Endothelial cell (in vitro differentiated cells): ENCODE measurements around the gene TLR9. TPM values are rescaled to one million over a fixed set of nuclear protein-coding genes. Genes with fewer than 3 reads are reported as not detected.
A peak's percentile ranks its signal among the peaks of the same experiment; 100 is the strongest.

Experiments used
- DNase-seq: peaks from one replicate; pipeline ENCODE4 v3.0.0; 2021; ENCODE audit warnings: low spot score
- H3K27ac Mint-ChIP-seq: one replicate; pipeline ENCODE4 v1.8.0; 2021; ENCODE audit warnings: mixed read lengths, inconsistent platforms; ENCODE audit not compliant: unreplicated experiment
- H3K27me3 Mint-ChIP-seq: one replicate; pipeline ENCODE4 v1.8.0; 2021; ENCODE audit warnings: mild to moderate bottlenecking, moderate library complexity, mixed read lengths, inconsistent platforms; ENCODE audit not compliant: unreplicated experiment
- H3K36me3 Mint-ChIP-seq: one replicate; pipeline ENCODE4 v1.8.0; 2021; ENCODE audit warnings: mild to moderate bottlenecking, low read depth, mixed read lengths, inconsistent platforms; ENCODE audit not compliant: unreplicated experiment
- H3K4me1 Mint-ChIP-seq: one replicate; pipeline ENCODE4 v1.8.0; 2021; ENCODE audit warnings: mild to moderate bottlenecking, mixed read lengths, inconsistent platforms; ENCODE audit not compliant: unreplicated experiment
- H3K4me3 Mint-ChIP-seq: one replicate; pipeline ENCODE4 v1.8.0; 2021; ENCODE audit warnings: mild to moderate bottlenecking, mixed read lengths, inconsistent platforms; ENCODE audit not compliant: unreplicated experiment
- H3K9me3 Mint-ChIP-seq: one replicate; pipeline ENCODE4 v1.8.0; 2021; ENCODE audit warnings: mixed read lengths, inconsistent platforms; ENCODE audit not compliant: unreplicated experiment
- total RNA-seq: library from RNA; stranded (reverse); fragmentation: NEBNext Ultra II Directional; extraction: Animal tissue kit (Norgen Biotek cat#: 25700); gene quantifications from one replicate; pipeline ENCODE4 v1.2.1, GENCODE V29; 2021; ENCODE audit not compliant: unreplicated experiment
- TF ChIP-seq, protein P1 (sequence below): fragments of 200-600 bp; sonication (generic); IDR thresholded peaks from one replicate; pipeline ENCODE4 v1.5.0; 2021; ENCODE audit warnings: antibody characterized with exemption; ENCODE audit not compliant: unreplicated experiment

Gene TLR9
- total RNA-seq, 1 donor from 2014 or later, result not detected

DNA sequence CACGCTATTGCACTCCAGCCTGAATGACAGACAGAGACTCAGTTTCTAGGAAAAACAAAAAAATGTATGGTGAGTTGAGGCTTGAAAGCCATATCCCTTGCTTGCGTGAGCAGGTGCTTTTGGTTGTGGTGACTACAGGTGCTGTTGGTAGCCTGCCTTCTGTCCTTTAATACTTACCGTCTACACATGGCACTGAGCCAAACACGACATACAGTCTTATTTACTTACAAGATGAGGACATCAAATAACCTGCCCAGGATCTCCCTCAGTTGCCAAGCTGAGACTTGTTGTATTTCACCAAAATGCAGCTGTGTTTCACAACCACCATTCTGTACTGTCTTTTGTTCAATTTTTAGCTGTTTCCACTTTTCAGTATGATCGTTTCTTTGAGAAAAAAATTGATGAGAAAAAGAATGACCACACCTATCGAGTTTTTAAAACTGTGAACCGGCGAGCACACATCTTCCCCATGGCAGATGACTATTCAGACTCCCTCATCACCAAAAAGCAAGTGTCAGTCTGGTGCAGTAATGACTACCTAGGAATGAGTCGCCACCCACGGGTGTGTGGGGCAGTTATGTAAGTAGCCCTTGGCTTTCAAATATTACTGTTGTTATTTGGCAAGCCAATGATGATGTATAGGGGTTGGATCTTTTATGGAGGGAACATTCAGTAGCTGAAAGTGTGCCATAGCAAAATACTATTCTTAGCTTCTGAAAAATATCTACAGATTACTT, 20.9 kb downstream of the TLR9 start:
- H3K4me1 Mint-ChIP-seq, result peaks cover 2% of the 10 kb centered on the region
- H3K27me3 Mint-ChIP-seq, result peaks cover 3% of the 10 kb centered on the region
- H3K9me3 Mint-ChIP-seq, result no peaks in the 10 kb centered on the region
- DNase-seq, result no peak
- peaks cover 47% of the 10 kb centered on the region for H3K36me3 Mint-ChIP-seq
- H3K27ac Mint-ChIP-seq, result no peak overlapping the region
- TF ChIP-seq, protein P1, sequence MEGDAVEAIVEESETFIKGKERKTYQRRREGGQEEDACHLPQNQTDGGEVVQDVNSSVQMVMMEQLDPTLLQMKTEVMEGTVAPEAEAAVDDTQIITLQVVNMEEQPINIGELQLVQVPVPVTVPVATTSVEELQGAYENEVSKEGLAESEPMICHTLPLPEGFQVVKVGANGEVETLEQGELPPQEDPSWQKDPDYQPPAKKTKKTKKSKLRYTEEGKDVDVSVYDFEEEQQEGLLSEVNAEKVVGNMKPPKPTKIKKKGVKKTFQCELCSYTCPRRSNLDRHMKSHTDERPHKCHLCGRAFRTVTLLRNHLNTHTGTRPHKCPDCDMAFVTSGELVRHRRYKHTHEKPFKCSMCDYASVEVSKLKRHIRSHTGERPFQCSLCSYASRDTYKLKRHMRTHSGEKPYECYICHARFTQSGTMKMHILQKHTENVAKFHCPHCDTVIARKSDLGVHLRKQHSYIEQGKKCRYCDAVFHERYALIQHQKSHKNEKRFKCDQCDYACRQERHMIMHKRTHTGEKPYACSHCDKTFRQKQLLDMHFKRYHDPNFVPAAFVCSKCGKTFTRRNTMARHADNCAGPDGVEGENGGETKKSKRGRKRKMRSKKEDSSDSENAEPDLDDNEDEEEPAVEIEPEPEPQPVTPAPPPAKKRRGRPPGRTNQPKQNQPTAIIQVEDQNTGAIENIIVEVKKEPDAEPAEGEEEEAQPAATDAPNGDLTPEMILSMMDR, result no peak
- peak overlapping the region; percentile 44 for H3K4me3 Mint-ChIP-seq

DNA sequence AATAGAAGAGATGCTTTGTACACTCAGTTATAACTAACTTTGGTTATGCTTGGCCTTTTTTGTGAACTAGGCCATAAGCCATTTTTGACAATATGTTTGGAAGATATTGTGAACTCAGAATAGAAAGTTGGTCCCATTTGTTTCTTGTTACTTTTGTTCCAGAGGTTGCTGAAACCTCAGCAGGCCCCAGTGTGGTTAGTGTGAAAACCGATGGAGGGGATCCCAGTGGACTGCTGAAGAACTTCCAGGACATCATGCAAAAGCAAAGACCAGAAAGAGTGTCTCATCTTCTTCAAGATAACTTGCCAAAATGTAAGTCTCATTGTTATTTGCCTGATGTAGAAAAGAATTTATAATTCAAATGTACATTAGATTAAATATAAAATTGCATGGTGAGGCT, 21.7 kb downstream of the TLR9 start:
- peaks cover 9% of the 10 kb centered on the region for H3K4me1 Mint-ChIP-seq
- H3K36me3 Mint-ChIP-seq, result peaks cover 50% of the 10 kb centered on the region
- H3K27me3 Mint-ChIP-seq, result peaks cover 3% of the 10 kb centered on the region
- TF ChIP-seq, protein P1, result no peak
- DNase-seq, result no peak
- no peak overlapping the region for H3K4me3 Mint-ChIP-seq
- H3K9me3 Mint-ChIP-seq, result no peaks in the 10 kb centered on the region
- no peak overlapping the region for H3K27ac Mint-ChIP-seq

DNA sequence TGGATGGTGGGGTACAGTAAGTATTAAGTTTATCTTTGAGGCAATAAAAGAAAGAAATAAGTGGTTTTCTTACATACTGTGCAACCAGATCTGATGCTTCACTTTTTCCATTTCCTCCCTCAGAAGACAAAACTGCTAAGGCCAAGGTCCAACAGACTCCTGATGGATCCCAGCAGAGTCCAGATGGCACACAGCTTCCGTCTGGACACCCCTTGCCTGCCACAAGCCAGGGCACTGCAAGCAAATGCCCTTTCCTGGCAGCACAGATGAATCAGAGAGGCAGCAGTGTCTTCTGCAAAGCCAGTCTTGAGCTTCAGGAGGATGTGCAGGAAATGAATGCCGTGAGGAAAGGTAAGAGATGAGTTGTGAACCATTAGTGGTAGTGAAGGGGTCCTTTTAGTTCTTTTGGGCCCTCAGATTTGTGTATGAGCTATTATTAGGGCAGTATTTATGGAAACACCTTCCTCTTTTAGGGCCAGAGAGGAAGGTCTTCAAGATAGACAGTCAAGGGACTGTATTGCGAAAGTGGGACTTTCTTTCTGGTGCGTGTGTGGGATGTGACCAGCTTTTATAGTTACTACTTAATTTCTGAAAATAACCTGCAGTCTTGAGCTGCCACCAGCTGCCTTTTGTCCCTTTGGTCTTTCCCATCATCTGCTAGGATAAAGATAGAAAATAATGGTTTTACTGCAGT, 22.9 kb downstream of the TLR9 start:
- peaks cover 3% of the 10 kb centered on the region for H3K27me3 Mint-ChIP-seq
- no peaks in the 10 kb centered on the region for H3K9me3 Mint-ChIP-seq
- TF ChIP-seq, protein P1, result no peak
- H3K4me3 Mint-ChIP-seq, result no peak overlapping the region
- H3K27ac Mint-ChIP-seq, result no peak overlapping the region
- peaks cover 46% of the 10 kb centered on the region for H3K36me3 Mint-ChIP-seq
- no peak for DNase-seq
- H3K4me1 Mint-ChIP-seq, result peaks cover 15% of the 10 kb centered on the region

DNA sequence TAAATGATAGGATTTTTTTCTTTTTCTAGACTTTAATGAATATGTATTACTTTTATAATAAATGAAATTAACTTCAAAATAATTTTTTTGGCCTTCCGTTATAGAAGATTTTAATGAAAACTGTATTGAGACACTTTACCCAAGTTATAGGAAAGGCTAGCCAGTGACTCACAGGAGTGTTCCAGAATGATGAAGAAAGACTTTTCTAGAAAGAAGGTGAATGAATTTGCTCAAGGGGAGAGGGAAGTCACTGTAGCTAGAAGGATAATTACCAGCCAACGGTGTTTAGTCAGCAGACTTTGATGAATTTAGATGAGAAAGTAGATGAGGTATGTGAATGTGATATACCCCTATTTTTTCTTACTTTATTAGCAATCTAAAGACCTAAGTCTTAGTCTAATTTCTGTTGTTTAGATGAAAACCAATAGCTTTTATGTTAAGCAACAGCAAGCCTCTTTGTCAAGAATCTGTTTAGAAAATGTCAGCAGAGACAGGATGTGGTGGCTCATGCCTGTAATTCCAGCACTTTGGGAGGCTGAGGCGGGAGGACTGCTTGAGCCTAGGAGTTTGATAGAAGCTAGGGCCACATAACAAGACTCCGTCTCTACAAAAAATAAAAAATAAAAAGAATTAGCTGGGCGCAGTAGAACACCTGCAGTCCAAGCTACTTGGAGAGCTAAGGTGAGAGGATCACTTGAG, 24.3 kb downstream of the TLR9 start:
- no peaks in the 10 kb centered on the region for H3K9me3 Mint-ChIP-seq
- TF ChIP-seq, protein P1, result no peak
- peak overlapping the region; percentile 25 for H3K27ac Mint-ChIP-seq
- H3K27me3 Mint-ChIP-seq, result peaks cover 3% of the 10 kb centered on the region
- no peak for DNase-seq
- H3K4me3 Mint-ChIP-seq, result no peak overlapping the region
- H3K36me3 Mint-ChIP-seq, result peaks cover 42% of the 10 kb centered on the region
- peaks cover 21% of the 10 kb centered on the region for H3K4me1 Mint-ChIP-seq
